DND-41 (cell line): ENCODE data around the gene LHPP.

Experiments used
- ATAC-seq: fragments of 200-7000 bp; cut with Tn5 transposase; 3 replicates; pipeline ENCODE4 v1.9.1; 2021; ENCODE audit warnings: low read depth; ENCODE audit not compliant: insufficient read depth
- DNase-seq: peaks from one replicate; pipeline ENCODE4 v3.0.0-alpha.2; 2020
- H2AFZ ChIP-seq: 2 replicates; pipeline ENCODE4 v1.6.0; 2012; ENCODE audit warnings: low read depth, low read length
- H3K27ac ChIP-seq: 2 replicates; pipeline ENCODE4 v1.5.1; 2012; ENCODE audit warnings: low read length, inconsistent platforms
- H3K27me3 ChIP-seq: fragments of 200-600 bp; sonication (generic); 2 replicates; pipeline ENCODE4 v1.6.0; 2012; ENCODE audit warnings: low read length, mild to moderate bottlenecking, inconsistent platforms; ENCODE audit not compliant: insufficient read depth, poor library complexity
- H3K36me3 ChIP-seq: 2 replicates; pipeline ENCODE4 v1.5.1; 2012; ENCODE audit warnings: low read length, inconsistent platforms; ENCODE audit not compliant: insufficient read depth
- H3K4me1 ChIP-seq: 2 replicates; pipeline ENCODE4 v1.5.1; 2012; ENCODE audit warnings: mild to moderate bottlenecking, low read length; ENCODE audit not compliant: insufficient read depth
- H3K4me2 ChIP-seq: 2 replicates; pipeline ENCODE4 v1.6.0; 2012; ENCODE audit warnings: mild to moderate bottlenecking, moderate library complexity, low read length, inconsistent platforms; ENCODE audit not compliant: insufficient read depth
- H3K4me3 ChIP-seq, 2 experiments: fragments of 200-600 bp in 1 of 2; shearing (Covaris generic) in 1 of 2; 2 replicates each; pipeline ENCODE4 v1.5.1; 2012 to 2016; ENCODE audit warnings: inconsistent platforms in 2 of 2, low read length in 2 of 2, mild to moderate bottlenecking in 2 of 2, low read depth in 1 of 2, moderate library complexity in 1 of 2
- H3K79me2 ChIP-seq: 2 replicates; pipeline ENCODE4 v1.6.0; 2012; ENCODE audit warnings: low read length, inconsistent platforms; ENCODE audit not compliant: insufficient read depth
- H3K9ac ChIP-seq: 2 replicates; pipeline ENCODE4 v1.6.0; 2012; ENCODE audit warnings: low read depth, mild to moderate bottlenecking, inconsistent platforms, low read length, moderate library complexity
- H3K9me3 ChIP-seq: 2 replicates; pipeline ENCODE4 v1.5.1; 2012; ENCODE audit warnings: low read length, moderate library complexity, mild to moderate bottlenecking, inconsistent platforms; ENCODE audit not compliant: insufficient read depth, severe bottlenecking
- H4K20me1 ChIP-seq: 2 replicates; pipeline ENCODE4 v1.6.0; 2012; ENCODE audit warnings: low read length; ENCODE audit not compliant: insufficient read depth
- EZH2 ChIP-seq: IDR thresholded peaks from 3 replicates; pipeline ENCODE4 v1.6.1; 2012; ENCODE audit warnings: borderline replicate concordance, low read depth, mild to moderate bottlenecking, moderate library complexity, low read length, inconsistent platforms; ENCODE audit not compliant: severe bottlenecking
- TF ChIP-seq, protein P1 (sequence below): IDR thresholded peaks from 2 replicates; pipeline ENCODE4 v1.5.1; 2012; ENCODE audit warnings: borderline replicate concordance, low read length, moderate library complexity, mild to moderate bottlenecking; ENCODE audit not compliant: poor library complexity, severe bottlenecking; ENCODE audit errors: extremely low read depth

LHPP gene

DNA sequence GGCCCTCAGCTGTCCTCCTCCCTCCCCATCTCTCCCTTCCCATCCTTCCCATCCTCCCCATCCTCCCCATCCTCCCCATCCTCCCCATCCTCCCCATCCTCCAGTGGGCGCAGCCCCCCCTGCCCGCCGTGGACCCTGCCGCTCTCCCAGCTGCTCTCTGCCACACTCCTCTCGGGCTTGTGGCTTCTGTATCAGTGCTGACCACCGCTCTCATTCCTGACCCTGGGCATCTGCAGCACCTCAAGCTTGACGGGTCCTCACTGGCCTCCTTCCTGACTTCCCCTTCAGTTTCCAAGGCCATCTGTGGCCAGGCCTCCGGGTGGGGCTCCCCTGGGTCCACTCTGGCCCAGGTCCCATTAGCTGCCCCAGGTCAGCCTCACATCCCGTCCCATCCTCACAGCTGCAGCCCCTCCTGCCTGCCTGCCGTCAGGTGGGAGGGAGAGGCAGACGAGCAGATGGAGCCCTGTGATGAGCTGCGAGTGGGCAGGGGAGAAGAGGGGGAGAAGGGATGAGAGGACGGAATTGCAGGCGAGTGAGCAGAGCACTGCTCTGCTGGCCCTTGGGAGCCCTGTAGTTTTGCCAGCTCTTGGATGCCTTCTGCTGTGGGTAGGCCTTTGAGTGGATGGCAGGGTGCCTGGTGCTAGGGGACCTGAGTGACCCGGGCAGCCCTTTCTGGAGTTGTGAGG is 35.7 kb downstream of the LHPP start:
- Histone ChIP-seq H4K20me1 (0 out of 2 replicates have a peak, but pooled peaks cover 3% of the 10 kb centered on the region), H3K36me3 (peaks cover 7% of the 10 kb centered on the region), H3K4me1 (no peaks in the 10 kb centered on the region), H3K79me2 (no peaks in the 10 kb centered on the region), H3K9me3 (peaks cover 6% of the 10 kb centered on the region), H2AFZ (no peak overlapping the region), H3K27ac (no peak overlapping the region), H3K27me3 (no peaks in the 10 kb centered on the region), H3K4me3 (no peak overlapping the region), H3K9ac (no peak overlapping the region), H3K4me2 (no peak overlapping the region)
- TF ChIP-seq, protein P1, sequence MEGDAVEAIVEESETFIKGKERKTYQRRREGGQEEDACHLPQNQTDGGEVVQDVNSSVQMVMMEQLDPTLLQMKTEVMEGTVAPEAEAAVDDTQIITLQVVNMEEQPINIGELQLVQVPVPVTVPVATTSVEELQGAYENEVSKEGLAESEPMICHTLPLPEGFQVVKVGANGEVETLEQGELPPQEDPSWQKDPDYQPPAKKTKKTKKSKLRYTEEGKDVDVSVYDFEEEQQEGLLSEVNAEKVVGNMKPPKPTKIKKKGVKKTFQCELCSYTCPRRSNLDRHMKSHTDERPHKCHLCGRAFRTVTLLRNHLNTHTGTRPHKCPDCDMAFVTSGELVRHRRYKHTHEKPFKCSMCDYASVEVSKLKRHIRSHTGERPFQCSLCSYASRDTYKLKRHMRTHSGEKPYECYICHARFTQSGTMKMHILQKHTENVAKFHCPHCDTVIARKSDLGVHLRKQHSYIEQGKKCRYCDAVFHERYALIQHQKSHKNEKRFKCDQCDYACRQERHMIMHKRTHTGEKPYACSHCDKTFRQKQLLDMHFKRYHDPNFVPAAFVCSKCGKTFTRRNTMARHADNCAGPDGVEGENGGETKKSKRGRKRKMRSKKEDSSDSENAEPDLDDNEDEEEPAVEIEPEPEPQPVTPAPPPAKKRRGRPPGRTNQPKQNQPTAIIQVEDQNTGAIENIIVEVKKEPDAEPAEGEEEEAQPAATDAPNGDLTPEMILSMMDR = no peak
- TF ChIP-seq EZH2 = no peak
- ATAC-seq (no peak), DNase-seq (no peak)

- H3K4me3 ChIP-seq = no peak overlapping the region
- TF ChIP-seq, protein P1 = no peak
- no peak for TF ChIP-seq EZH2
- 0 out of 2 replicates have a peak, but pooled peaks cover 3% of the 10 kb centered on the region for H4K20me1 ChIP-seq
- H3K27me3 ChIP-seq = no peaks in the 10 kb centered on the region
- H3K9ac ChIP-seq = no peak overlapping the region
- H3K36me3 ChIP-seq = peaks cover 7% of the 10 kb centered on the region
- no peak for DNase-seq
- no peaks in the 10 kb centered on the region for H3K79me2 ChIP-seq
- H2AFZ ChIP-seq = no peak overlapping the region
- no peaks in the 10 kb centered on the region for H3K4me1 ChIP-seq
- H3K4me2 ChIP-seq = no peak overlapping the region
- no peak overlapping the region for H3K27ac ChIP-seq
- H3K9me3 ChIP-seq = peaks cover 6% of the 10 kb centered on the region
- ATAC-seq = no peak
These were observed 36.4 kb downstream of the LHPP start for GRCh38 chr10:124498056-124498455.

DNA sequence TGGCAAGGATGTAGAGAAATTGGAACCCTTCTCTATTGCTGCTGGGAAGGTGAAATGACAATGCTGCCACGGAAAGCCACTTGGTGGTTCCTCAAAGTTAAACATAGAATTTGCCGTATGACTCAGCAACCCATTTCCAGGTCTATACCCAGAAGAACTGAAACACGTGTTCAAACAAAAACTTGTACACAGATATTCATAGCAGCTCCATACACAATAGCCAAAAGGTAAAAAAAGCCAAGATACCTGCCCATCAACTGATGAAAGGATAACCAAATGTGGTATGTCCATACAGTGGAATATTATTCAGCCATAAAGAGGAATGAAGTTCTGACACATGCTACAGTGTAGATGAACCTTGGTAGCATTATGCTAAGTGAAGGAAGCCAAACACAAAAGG is 39.1 kb downstream of the LHPP start:
- Histone ChIP-seq H3K4me1 (no peaks in the 10 kb centered on the region), H2AFZ (no peak overlapping the region), H3K9ac (no peak overlapping the region), H3K4me2 (no peak overlapping the region), H3K79me2 (no peaks in the 10 kb centered on the region), H4K20me1 (no peaks in the 10 kb centered on the region), H3K4me3 (no peak overlapping the region), H3K27me3 (no peaks in the 10 kb centered on the region), H3K9me3 (peaks cover 6% of the 10 kb centered on the region), H3K27ac (no peak overlapping the region), H3K36me3 (peaks cover 7% of the 10 kb centered on the region)
- TF ChIP-seq, protein P1 = no peak
- no peak for TF ChIP-seq EZH2
- no peak for DNase-seq
- ATAC-seq = no peak

- Histone ChIP-seq H3K4me1 (no peaks in the 10 kb centered on the region), H2AFZ (no peak overlapping the region), H3K4me3 (no peak overlapping the region), H3K27ac (no peak overlapping the region), H3K9ac (no peak overlapping the region), H4K20me1 (no peaks in the 10 kb centered on the region), H3K79me2 (no peaks in the 10 kb centered on the region), H3K4me2 (no peak overlapping the region), H3K36me3 (peaks cover 7% of the 10 kb centered on the region), H3K9me3 (peaks cover 6% of the 10 kb centered on the region), H3K27me3 (no peaks in the 10 kb centered on the region)
- ATAC-seq = no peak
- TF ChIP-seq, protein P1 = no peak
- no peak for DNase-seq
These were observed 43.1 kb downstream of the LHPP start for GRCh38 chr10:124504711-124505110.
